ENCODE data around the gene OTOP3.

- no peak for TF ChIP-seq POLR2AphosphoS5 (IDR thresholded peaks at IDR 0.05; ENCODE audit: low read depth, low read length)
- TF ChIP-seq TAF1 (IDR thresholded peaks at IDR 0.05; ENCODE audit: borderline replicate concordance, low read depth, low read length) = no peak
- TF ChIP-seq POLR2A (IDR thresholded peaks at IDR 0.05; ENCODE audit: low read depth, low read length) = no peak
These were observed 50.5 kb downstream of the OTOP3 start for GRCh38 chr17:74986206-74986576.
